CD8-positive, alpha-beta memory T cell (primary cell): Measurements from ENCODE around the gene C1orf198. TPM values are rescaled to one million over a fixed set of nuclear protein-coding genes. Genes with fewer than 3 reads are reported as not detected.

Experiments used
- CTCF ChIA-PET: fragments of 350-600 bp; sonication (Branson Sonifier 250); formaldehyde crosslinking; loops from one replicate; lab custom pipeline; 2021; ENCODE audit warnings: antibody characterized with exemption; lab: Charles Lee
- POLR2A ChIA-PET: fragments of 350-600 bp; sonication (Branson Sonifier 250); formaldehyde crosslinking; loops from one replicate; lab custom pipeline; 2021; ENCODE audit warnings: antibody characterized with exemption; lab: Charles Lee
- DNase-seq, 5 donors: peaks; one replicate each; pipeline versions ENCODE4 v3.0.0 to v3.0.0-alpha.2; 2020 to 2022; ENCODE audit warnings: mixed read lengths in 1 of 5
- H3K27ac ChIP-seq: one replicate; pipeline ENCODE4 v1.7.0; 2013; ENCODE audit warnings: low read depth, mild to moderate bottlenecking, low read length, moderate library complexity
- H3K27me3 ChIP-seq: 2 replicates; pipeline ENCODE4 v1.7.0; 2013; ENCODE audit warnings: low read length, mild to moderate bottlenecking; ENCODE audit not compliant: insufficient read depth, poor library complexity, severe bottlenecking
- H3K36me3 ChIP-seq: 2 replicates; pipeline ENCODE4 v1.7.0; 2013; ENCODE audit warnings: mild to moderate bottlenecking, low read length, moderate library complexity; ENCODE audit not compliant: insufficient read depth
- H3K4me1 ChIP-seq: 2 replicates; pipeline ENCODE4 v1.7.0; 2013; ENCODE audit warnings: mild to moderate bottlenecking, low read length, moderate library complexity; ENCODE audit not compliant: insufficient read depth
- H3K4me3 ChIP-seq: 2 replicates; pipeline ENCODE4 v1.7.0; 2013; ENCODE audit warnings: mild to moderate bottlenecking, low read length
- H3K9me3 ChIP-seq: 2 replicates; pipeline ENCODE4 v1.7.0; 2013; ENCODE audit warnings: mild to moderate bottlenecking, low read length
- H3K27ac Mint-ChIP-seq, 8 donors: one replicate each; pipeline ENCODE4 v1.8.0; 2020 to 2021; ENCODE audit warnings: mixed read lengths in 8 of 8, mild to moderate bottlenecking in 6 of 8, inconsistent platforms in 3 of 8, moderate library complexity in 3 of 8
- H3K27me3 Mint-ChIP-seq, 2 donors: one replicate each; pipeline ENCODE4 v1.8.0; 2020 to 2021; ENCODE audit warnings: mixed read lengths in 2 of 2, mild to moderate bottlenecking in 1 of 2, moderate library complexity in 1 of 2
- H3K36me3 Mint-ChIP-seq, 3 donors: one replicate each; pipeline ENCODE4 v1.8.0; 2020 to 2021; ENCODE audit warnings: mixed read lengths in 3 of 3, inconsistent platforms in 1 of 3, mild to moderate bottlenecking in 1 of 3
- H3K4me1 Mint-ChIP-seq, 3 donors: one replicate each; pipeline ENCODE4 v1.8.0; 2020 to 2021; ENCODE audit warnings: mixed read lengths in 3 of 3, inconsistent platforms in 1 of 3, mild to moderate bottlenecking in 1 of 3
- H3K4me3 Mint-ChIP-seq, 7 donors: one replicate each; pipeline ENCODE4 v1.8.0; 2020 to 2021; ENCODE audit warnings: mixed read lengths in 7 of 7, mild to moderate bottlenecking in 6 of 7, moderate library complexity in 4 of 7, inconsistent platforms in 2 of 7
- H3K9me3 Mint-ChIP-seq, 5 donors: one replicate each; pipeline ENCODE4 v1.8.0; 2020 to 2022; ENCODE audit warnings: mixed read lengths in 5 of 5, mild to moderate bottlenecking in 3 of 5, moderate library complexity in 2 of 5, inconsistent platforms in 1 of 5
- polyA plus RNA-seq: library from polyadenylated mRNA; unstranded; fragments of 300-500 nt; fragmentation: Illumina TruSeq; gene quantifications from one replicate; pipeline ENCODE4 v1.2.3, GENCODE V29; 2021
- total RNA-seq, 2 experiments: library from RNA; stranded (reverse); gene quantifications; one replicate each; pipeline ENCODE4 v1.2.3, GENCODE V29; 2021

Gene C1orf198
- total and polyA plus RNA-seq, 3 experiments from 2014 or later: 5.7 to 7.2 (median 5.9) TPM

- no peaks in the 10 kb centered on the region for H3K36me3 Mint-ChIP-seq
- H3K4me3 Mint-ChIP-seq: no peak overlapping the region
- POLR2A ChIA-PET: no interaction called here
- no peak for DNase-seq
- H3K27ac ChIP-seq: no peak overlapping the region
- CTCF ChIA-PET: interaction anchor here (0.6 kb wide), 1 partner anchor 90 kb away, joined by 3 read pairs; no protein-coding TSS in a partner anchor
- no peaks in the 10 kb centered on the region for H3K9me3 ChIP-seq
- H3K27ac Mint-ChIP-seq: peak overlapping the region in 1 of 8 donors; percentile 19
- no peaks in the 10 kb centered on the region for H3K36me3 ChIP-seq
- H3K4me3 ChIP-seq: no peak overlapping the region
- peaks cover 3 to 12% of the 10 kb centered on the region in 2 donors for H3K27me3 Mint-ChIP-seq
- no peaks in the 10 kb centered on the region for H3K27me3 ChIP-seq
- no peaks in the 10 kb centered on the region for H3K4me1 Mint-ChIP-seq
- no peaks in the 10 kb centered on the region for H3K4me1 ChIP-seq
- peaks cover 0 to 2% (median 0%) of the 10 kb centered on the region in 5 donors for H3K9me3 Mint-ChIP-seq
These were observed 42.0 kb downstream of the C1orf198 start for GRCh38 chr1:230826166-230826875.

GRCh38 chr1:230825761-230826160 is 42.6 kb downstream of the C1orf198 start:
- Mint-ChIP-seq H3K36me3 (no peaks in the 10 kb centered on the region), H3K4me3 (no peak overlapping the region), H3K27me3 (peaks cover 2 to 17% of the 10 kb centered on the region in 2 donors), H3K27ac (no peak overlapping the region), H3K9me3 (no peaks in the 10 kb centered on the region), H3K4me1 (no peaks in the 10 kb centered on the region)
- Histone ChIP-seq H3K4me1 (no peaks in the 10 kb centered on the region), H3K36me3 (no peaks in the 10 kb centered on the region), H3K27me3 (no peaks in the 10 kb centered on the region), H3K27ac (no peak overlapping the region), H3K9me3 (no peaks in the 10 kb centered on the region), H3K4me3 (no peak overlapping the region)
- POLR2A ChIA-PET: no interaction called here
- CTCF ChIA-PET: interaction anchor here (0.6 kb wide), 1 partner anchor 91 kb away, joined by 3 read pairs; no protein-coding TSS in a partner anchor
- DNase-seq: no peak

- H3K36me3 Mint-ChIP-seq: no peaks in the 10 kb centered on the region
- Histone ChIP-seq H3K27me3 (no peaks in the 10 kb centered on the region), H3K27ac (no peak overlapping the region), H3K9me3 (no peaks in the 10 kb centered on the region), H3K4me3 (no peak overlapping the region), H3K36me3 (no peaks in the 10 kb centered on the region), H3K4me1 (no peaks in the 10 kb centered on the region)
- H3K9me3 Mint-ChIP-seq: no peaks in the 10 kb centered on the region
- POLR2A ChIA-PET: no interaction called here
- H3K4me1 Mint-ChIP-seq: no peaks in the 10 kb centered on the region
- H3K27ac Mint-ChIP-seq: no peak overlapping the region
- no peak for DNase-seq
- H3K4me3 Mint-ChIP-seq: no peak overlapping the region
- CTCF ChIA-PET: no interaction called here
- peaks cover 2 to 20% of the 10 kb centered on the region in 2 donors for H3K27me3 Mint-ChIP-seq
These were observed 43.2 kb downstream of the C1orf198 start for GRCh38 chr1:230824919-230825721.

GRCh38 chr1:230824551-230824918 is 43.8 kb downstream of the C1orf198 start:
- H3K27ac Mint-ChIP-seq: no peak overlapping the region
- CTCF ChIA-PET: no interaction called here

GRCh38 chr1:230823931-230824381 is 44.4 kb downstream of the C1orf198 start:
- POLR2A ChIA-PET: no interaction called here
- H3K27ac ChIP-seq: no peak overlapping the region
- H3K27me3 Mint-ChIP-seq: peaks cover 10 to 29% of the 10 kb centered on the region in 2 donors
- H3K4me1 Mint-ChIP-seq: no peaks in the 10 kb centered on the region
- DNase-seq: no peak
- no peaks in the 10 kb centered on the region for H3K36me3 Mint-ChIP-seq
- no peak overlapping the region for H3K4me3 ChIP-seq
- no peak overlapping the region for H3K27ac Mint-ChIP-seq
- H3K9me3 ChIP-seq: no peaks in the 10 kb centered on the region
- no peaks in the 10 kb centered on the region for H3K36me3 ChIP-seq
- no peaks in the 10 kb centered on the region for H3K27me3 ChIP-seq
- CTCF ChIA-PET: no interaction called here
- H3K4me3 Mint-ChIP-seq: no peak overlapping the region
- no peaks in the 10 kb centered on the region for H3K9me3 Mint-ChIP-seq
- no peaks in the 10 kb centered on the region for H3K4me1 ChIP-seq

More at GRCh38 chr1:230824551-230824918, 43.8 kb downstream of the C1orf198 start:
- Mint-ChIP-seq H3K4me1 (no peaks in the 10 kb centered on the region), H3K4me3 (peak overlapping the region in 1 of 7 donors; percentile 46), H3K9me3 (no peaks in the 10 kb centered on the region), H3K27me3 (peaks cover 7 to 26% of the 10 kb centered on the region in 2 donors), H3K36me3 (no peaks in the 10 kb centered on the region)
- POLR2A ChIA-PET: no interaction called here
- H3K36me3 ChIP-seq: no peaks in the 10 kb centered on the region
- no peak overlapping the region for H3K27ac ChIP-seq
- no peaks in the 10 kb centered on the region for H3K4me1 ChIP-seq
- no peak overlapping the region for H3K4me3 ChIP-seq
- no peak for DNase-seq
- no peaks in the 10 kb centered on the region for H3K27me3 ChIP-seq
- H3K9me3 ChIP-seq: no peaks in the 10 kb centered on the region

- no peaks in the 10 kb centered on the region for H3K36me3 Mint-ChIP-seq
- POLR2A ChIA-PET: no interaction called here
- no peak overlapping the region for H3K4me3 Mint-ChIP-seq
- H3K4me3 ChIP-seq: no peak overlapping the region
- H3K4me1 Mint-ChIP-seq: no peaks in the 10 kb centered on the region
- H3K27me3 Mint-ChIP-seq: peaks cover 10 to 35% of the 10 kb centered on the region in 2 donors
- no peaks in the 10 kb centered on the region for H3K36me3 ChIP-seq
- H3K4me1 ChIP-seq: no peaks in the 10 kb centered on the region
- CTCF ChIA-PET: no interaction called here
- no peaks in the 10 kb centered on the region for H3K9me3 ChIP-seq
- H3K27me3 ChIP-seq: no peaks in the 10 kb centered on the region
- H3K27ac Mint-ChIP-seq: no peak overlapping the region
- H3K27ac ChIP-seq: no peak overlapping the region
- no peak for DNase-seq
- no peaks in the 10 kb centered on the region for H3K9me3 Mint-ChIP-seq
These were observed 44.9 kb downstream of the C1orf198 start for GRCh38 chr1:230823426-230823825.

GRCh38 chr1:230822092-230822581 is 46.2 kb downstream of the C1orf198 start:
- H3K27me3 ChIP-seq: no peaks in the 10 kb centered on the region
- no peak overlapping the region for H3K27ac Mint-ChIP-seq
- H3K36me3 ChIP-seq: no peaks in the 10 kb centered on the region
- no peaks in the 10 kb centered on the region for H3K36me3 Mint-ChIP-seq
- H3K9me3 ChIP-seq: no peaks in the 10 kb centered on the region
- H3K4me3 Mint-ChIP-seq: no peak overlapping the region
- H3K9me3 Mint-ChIP-seq: no peaks in the 10 kb centered on the region
- no peak overlapping the region for H3K27ac ChIP-seq
- no peak for DNase-seq
- peaks cover 9 to 44% of the 10 kb centered on the region in 2 donors for H3K27me3 Mint-ChIP-seq
- ChIA-PET CTCF (no interaction called here), POLR2A (no interaction called here)
- no peaks in the 10 kb centered on the region for H3K4me1 ChIP-seq
- no peak overlapping the region for H3K4me3 ChIP-seq
- no peaks in the 10 kb centered on the region for H3K4me1 Mint-ChIP-seq

- CTCF ChIA-PET: no interaction called here
- H3K9me3 Mint-ChIP-seq: no peaks in the 10 kb centered on the region
These were observed 47.0 kb downstream of the C1orf198 start for GRCh38 chr1:230821346-230821745.

More at GRCh38 chr1:230821346-230821745, 47.0 kb downstream of the C1orf198 start:
- no peaks in the 10 kb centered on the region for H3K4me1 Mint-ChIP-seq
- no peak for DNase-seq
- no peaks in the 10 kb centered on the region for H3K9me3 ChIP-seq
- POLR2A ChIA-PET: no interaction called here
- H3K27ac Mint-ChIP-seq: no peak overlapping the region
- H3K27ac ChIP-seq: no peak overlapping the region
- no peak overlapping the region for H3K4me3 Mint-ChIP-seq
- no peak overlapping the region for H3K4me3 ChIP-seq
- no peaks in the 10 kb centered on the region for H3K36me3 Mint-ChIP-seq
- peaks cover 9 to 44% of the 10 kb centered on the region in 2 donors for H3K27me3 Mint-ChIP-seq
- no peaks in the 10 kb centered on the region for H3K4me1 ChIP-seq
- no peaks in the 10 kb centered on the region for H3K27me3 ChIP-seq
- H3K36me3 ChIP-seq: no peaks in the 10 kb centered on the region
